Measurements from ENCODE around the gene WSB2.

Gene WSB2

GRCh38 chr12:117994551-117995438 is 66.2 kb downstream of the WSB2 start:
- no peak for DNase-seq (ENCODE audit: low read depth)

- peak; percentile 33 for DNase-seq (ENCODE audit: low read depth)
These were observed 74.1 kb downstream of the WSB2 start for GRCh38 chr12:117986705-117987469.

GRCh38 chr12:117985182-117985581 is 75.8 kb downstream of the WSB2 start:
- DNase-seq (ENCODE audit: low read depth): no peak

Measured in iris pigment epithelial cell (primary cell).